Testis (tissue), 3 donors: ENCODE data around the gene AFM. TPM values are rescaled to one million over a fixed set of nuclear protein-coding genes. Genes with fewer than 3 reads are reported as not detected.

ENCODE experiments used
- DNase-seq: peaks from one replicate; pipeline ENCODE4 v3.0.0-alpha.2; 2019
- H3K27ac ChIP-seq, 2 donors: fragments of 200-600 bp; sonication (generic); one replicate each; pipeline ENCODE4 v1.5.1; 2019
- H3K27me3 ChIP-seq: fragments of 200-600 bp; sonication (generic); one replicate; pipeline ENCODE4 v1.5.1; 2019
- H3K36me3 ChIP-seq: fragments of 200-600 bp; sonication (generic); one replicate; pipeline ENCODE4 v1.5.1; 2017; ENCODE audit warnings: low read depth; ENCODE audit errors: missing control alignments
- H3K4me1 ChIP-seq: fragments of 200-600 bp; sonication (generic); one replicate; pipeline ENCODE4 v1.5.1; 2019
- H3K4me3 ChIP-seq, 2 donors: fragments of 200-600 bp; sonication (generic); one replicate each; pipeline ENCODE4 v1.5.1; 2017 to 2019
- H3K9me3 ChIP-seq: fragments of 200-600 bp; sonication (generic); one replicate; pipeline ENCODE4 v1.5.1; 2017
- CTCF ChIP-seq, 3 experiments: fragments of 450-650 bp in 2 of 3; fragments of 200-600 bp in 1 of 3; sonication (generic) in 1 of 3; IDR thresholded peaks; one replicate each; pipeline ENCODE4 v1.5.1; 2016 to 2019; ENCODE audit warnings: antibody characterized with exemption in 3 of 3, mild to moderate bottlenecking in 2 of 3, moderate library complexity in 1 of 3
- POLR2A ChIP-seq: fragments of 450-650 bp; IDR thresholded peaks from one replicate; pipeline ENCODE4 v1.6.1; 2017; ENCODE audit warnings: antibody characterized with exemption, mild to moderate bottlenecking, moderate library complexity
- WGBS, 2 donors: methylation state at CpG; one replicate each; pipeline ENCODE4 v1.1.5; 2018; 5-methylcytosine and 5-hydroxymethylcytosine counted together
- intact Hi-C: fragments of 100-400 bp; cut with DNase I; formaldehyde crosslinking; loops from one replicate; pipeline ENCODE4 v1.15.1; 2023; ENCODE audit warnings: low total_unique reads
- polyA plus RNA-seq: library from polyadenylated mRNA; stranded (reverse); fragments of 350-450 nt; fragmentation: Illumina TruSeq; extraction: RNeasy Lipid Tissue Mini Kit (QIAGEN cat#74804); gene quantifications from one replicate; pipeline ENCODE4 v1.2.3, GENCODE V29; 2014; ENCODE audit warnings: low read depth, low replicate concordance; ENCODE audit not compliant: insufficient read depth
- total RNA-seq, 2 donors: library from RNA; depleted of rRNA; stranded (reverse); fragments of >200 nt; gene quantifications; one replicate each; pipeline ENCODE4 v1.2.3, GENCODE V29; 2016

The AFM gene
- total and polyA plus RNA-seq, 3 donors from 2014 or later = 0.19 to 0.20 TPM; not detected in 1

GRCh38 chr4:73447671-73448070 lies 33.9 kb upstream of the AFM start:
- intact Hi-C loops = no loop called here
- no peak overlapping the region for H3K4me3 ChIP-seq

GRCh38 chr4:73448448-73449203 lies 32.9 kb upstream of the AFM start:
- no peak overlapping the region for H3K27ac ChIP-seq
- TF ChIP-seq POLR2A = no peak
- no peak for TF ChIP-seq CTCF (IDR thresholded peaks at IDR 0.05)
- WGBS, 2 donors = 92 to 96% methylated on average over 4 of the region's 4 CpGs
- intact Hi-C loops = no loop called here
- no peaks in the 10 kb centered on the region for H3K27me3 ChIP-seq
- H3K4me1 ChIP-seq = no peaks in the 10 kb centered on the region
- no peaks in the 10 kb centered on the region for H3K36me3 ChIP-seq
- no peak for DNase-seq
- H3K9me3 ChIP-seq = no peaks in the 10 kb centered on the region
- no peak overlapping the region for H3K4me3 ChIP-seq

More at GRCh38 chr4:73447671-73448070, 33.9 kb upstream of the AFM start:
- Histone ChIP-seq H3K9me3 (no peaks in the 10 kb centered on the region), H3K36me3 (no peaks in the 10 kb centered on the region), H3K27me3 (no peaks in the 10 kb centered on the region), H3K4me1 (no peaks in the 10 kb centered on the region), H3K27ac (no peak overlapping the region)
- DNase-seq = no peak
- TF ChIP-seq POLR2A = no peak
- TF ChIP-seq CTCF (IDR thresholded peaks at IDR 0.05) = no peak
- 88 to 93% methylated on average over 4 of the region's 4 CpGs for WGBS, 2 donors

- Histone ChIP-seq H3K4me1 (no peaks in the 10 kb centered on the region), H3K36me3 (no peaks in the 10 kb centered on the region), H3K27me3 (no peaks in the 10 kb centered on the region), H3K27ac (no peak overlapping the region), H3K4me3 (no peak overlapping the region), H3K9me3 (no peaks in the 10 kb centered on the region)
- 75 to 78% methylated on average over 9 of the region's 9 CpGs for WGBS, 2 donors
- no peak for TF ChIP-seq POLR2A
- no peak for TF ChIP-seq CTCF (IDR thresholded peaks at IDR 0.05)
- intact Hi-C loops = no loop called here
- DNase-seq = no peak
These were observed 31.0 kb upstream of the AFM start for GRCh38 chr4:73450398-73451004.

DNA sequence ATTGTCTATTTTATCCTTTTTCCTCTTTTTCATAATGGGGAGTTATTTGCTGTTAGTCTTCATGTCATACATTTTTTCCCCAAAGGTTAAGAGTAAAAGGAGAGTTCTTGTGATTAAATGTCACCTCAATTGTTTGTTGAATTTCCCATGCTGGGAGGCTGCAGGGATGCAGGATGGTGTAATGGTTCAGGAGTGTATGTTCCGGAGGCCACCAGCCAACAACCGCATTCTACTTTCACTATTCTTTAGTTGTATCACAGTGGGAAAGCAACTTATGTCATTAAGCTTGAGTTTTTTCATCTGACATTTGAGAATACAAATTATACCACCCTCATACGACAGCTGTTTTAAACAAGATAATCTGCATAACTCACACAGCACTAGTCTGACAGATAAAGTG lies 30.1 kb upstream of the AFM start:
- no peak overlapping the region for H3K27ac ChIP-seq
- H3K9me3 ChIP-seq = no peaks in the 10 kb centered on the region
- no peaks in the 10 kb centered on the region for H3K4me1 ChIP-seq
- H3K27me3 ChIP-seq = no peaks in the 10 kb centered on the region
- no peak overlapping the region for H3K4me3 ChIP-seq
- DNase-seq = no peak
- TF ChIP-seq POLR2A (no peak), CTCF (IDR thresholded peaks at IDR 0.05) (no peak)
- intact Hi-C loops = no loop called here
- WGBS, 2 donors = 68 to 69% methylated on average over 3 of the region's 3 CpGs
- H3K36me3 ChIP-seq = no peaks in the 10 kb centered on the region
